Stimulated activated CD8-positive, alpha-beta memory T cell treated with anti-CD3 and anti-CD28 coated beads, Interleukin-12 subunit alpha, Interleukin-12 subunit beta, amount 100 ng/mL, for 24 hours (primary cell): ENCODE results near the gene DPH7.
"Not testable (repeated sequence)": the region's sequence is repeated elsewhere in the genome, so short reads cannot be mapped to it uniquely, and the experiment has no call there.

Experiments used
- DNase-seq: peaks from one replicate; pipeline ENCODE4 v3.0.0-alpha.2; 2020; ENCODE audit errors: extremely low read depth

DPH7 gene

DNA sequence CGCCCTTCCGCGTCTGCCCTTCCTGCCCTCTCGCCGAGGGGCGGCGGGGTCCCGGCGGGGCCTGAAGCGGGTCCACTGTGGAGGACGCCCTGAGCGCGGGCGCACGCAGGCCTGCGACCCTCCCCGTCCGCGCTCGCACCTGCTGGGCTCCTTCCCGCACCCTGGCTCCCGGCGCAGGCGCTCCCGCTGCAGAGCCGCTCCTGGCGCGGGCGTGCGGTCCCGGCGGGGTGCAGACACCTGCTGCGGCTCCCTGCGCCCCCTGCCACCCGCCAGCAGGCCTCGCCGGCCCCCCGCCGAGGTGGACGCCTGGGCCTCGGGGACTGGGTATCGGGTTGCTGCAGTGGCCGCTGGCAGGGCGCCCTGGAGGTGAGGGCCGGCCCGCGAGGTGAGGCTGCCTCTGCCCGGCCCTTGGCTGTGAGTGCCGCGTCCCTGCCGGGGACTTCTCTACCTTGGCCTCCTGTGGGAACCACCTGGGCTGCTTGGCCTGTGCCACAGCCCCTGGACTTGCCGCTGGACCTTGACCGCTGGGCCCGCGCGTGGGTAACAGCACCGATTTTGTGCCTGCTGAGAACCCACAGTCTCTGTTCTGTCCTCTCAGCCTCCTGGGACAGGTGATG lies 27.4 kb upstream of the DPH7 start:
- DNase-seq: no peak

GRCh38 chr9:137605121-137606004 lies 26.6 kb upstream of the DPH7 start, which contains the start of gene ARRDC1:
ARRDC1 (plus strand) TSS chr9:137605686; CDS start chr9:137605718, 32 bp downstream.
- DNase-seq: peak; percentile 83

DNA sequence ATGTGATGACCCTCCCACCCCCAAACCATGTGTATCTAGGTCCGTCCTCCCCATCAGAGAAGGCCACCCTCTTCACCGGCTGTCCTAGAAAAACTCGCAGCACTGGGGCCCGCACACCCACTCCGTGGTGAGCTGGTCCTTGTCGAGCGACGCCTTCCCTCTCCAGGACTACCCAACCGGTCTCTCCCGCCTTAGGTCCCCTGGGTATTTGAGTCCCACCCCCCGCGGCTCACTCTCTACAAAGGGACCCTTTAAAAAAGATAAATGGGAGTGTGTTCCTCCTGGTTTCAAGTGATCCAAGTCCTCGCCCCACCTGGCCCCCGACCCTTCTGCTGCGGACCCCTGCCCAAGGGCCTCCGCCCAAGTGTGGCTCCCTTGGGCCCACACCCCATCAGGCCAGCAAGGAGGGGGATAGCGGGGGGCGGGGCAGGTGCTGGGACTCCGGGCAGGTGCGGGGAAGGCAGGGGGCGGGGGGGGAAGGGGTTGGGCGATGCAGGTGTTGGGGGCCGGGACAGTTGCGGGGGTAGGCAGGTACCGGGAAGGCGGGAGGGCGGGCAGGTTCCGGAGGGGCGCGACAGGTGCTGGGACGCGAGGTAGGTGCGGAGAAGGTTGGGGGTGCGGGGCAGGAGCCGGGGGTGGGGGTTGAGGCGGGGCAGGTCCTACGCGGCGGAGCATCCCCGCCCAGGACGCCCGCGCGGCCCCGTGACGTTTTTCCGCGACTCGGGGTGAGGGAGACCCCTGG lies 25.8 kb upstream of the DPH7 start:
- no peak for DNase-seq

- DNase-seq: no peak
Observed at GRCh38 chr9:137603879-137604278, 25.2 kb upstream of the DPH7 start.

DNA sequence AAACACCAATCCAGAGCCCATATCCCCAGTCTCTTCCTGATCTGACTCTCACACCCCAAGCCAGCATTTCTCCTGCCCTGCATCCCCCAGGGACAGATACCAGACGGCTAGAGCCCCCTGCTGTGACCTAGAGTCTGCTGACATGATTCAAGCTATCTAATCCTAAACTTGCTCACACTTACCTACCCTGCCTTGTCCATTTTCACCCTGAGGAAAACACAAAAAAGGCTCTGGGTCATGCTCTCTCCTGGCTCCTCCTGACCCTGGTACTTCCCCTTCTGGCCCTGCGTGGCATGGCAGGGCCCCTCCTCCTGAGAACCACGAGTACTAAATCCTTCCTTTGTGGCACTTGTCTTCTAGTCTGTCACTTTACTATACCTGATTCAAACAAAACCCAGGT lies 23.9 kb upstream of the DPH7 start:
- DNase-seq: no peak

- no peak for DNase-seq
Observed at GRCh38 chr9:137598943-137599342, 20.2 kb upstream of the DPH7 start.

- DNase-seq: not testable (repeated sequence)
Observed at GRCh38 chr9:137596577-137596976, 17.9 kb upstream of the DPH7 start.

- DNase-seq: no peak
Observed at GRCh38 chr9:137593176-137593575, 14.5 kb upstream of the DPH7 start.

DNA sequence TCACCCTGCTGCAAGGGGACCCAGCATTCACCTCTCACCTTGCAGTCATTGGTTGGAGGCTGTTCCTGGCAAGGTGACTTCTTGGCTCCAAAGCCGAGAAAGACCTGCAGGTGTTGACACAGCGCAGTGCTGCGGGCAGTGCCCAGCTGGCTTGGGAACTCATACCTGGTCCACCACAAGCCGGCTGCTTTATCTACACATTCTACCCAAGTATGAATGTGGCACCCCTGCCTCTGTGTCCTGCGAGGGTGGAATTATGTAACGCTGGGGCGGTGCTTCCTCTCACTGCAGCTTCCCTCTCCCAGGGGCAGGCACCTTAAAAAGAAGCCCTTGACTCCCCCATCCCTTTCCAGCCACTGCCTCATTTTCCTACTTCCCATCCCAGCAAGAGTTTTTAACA lies 14.0 kb upstream of the DPH7 start:
- no peak for DNase-seq

- DNase-seq: peak; percentile 71
Observed at GRCh38 chr9:137590469-137591383, 12.0 kb upstream of the DPH7 start, which contains the start of gene ZMYND19. ZMYND19 (minus strand) TSS chr9:137590512; CDS start chr9:137590263, 249 bp downstream.

GRCh38 chr9:137590123-137590468 lies 11.4 kb upstream of the DPH7 start:
- no peak for DNase-seq

DNA sequence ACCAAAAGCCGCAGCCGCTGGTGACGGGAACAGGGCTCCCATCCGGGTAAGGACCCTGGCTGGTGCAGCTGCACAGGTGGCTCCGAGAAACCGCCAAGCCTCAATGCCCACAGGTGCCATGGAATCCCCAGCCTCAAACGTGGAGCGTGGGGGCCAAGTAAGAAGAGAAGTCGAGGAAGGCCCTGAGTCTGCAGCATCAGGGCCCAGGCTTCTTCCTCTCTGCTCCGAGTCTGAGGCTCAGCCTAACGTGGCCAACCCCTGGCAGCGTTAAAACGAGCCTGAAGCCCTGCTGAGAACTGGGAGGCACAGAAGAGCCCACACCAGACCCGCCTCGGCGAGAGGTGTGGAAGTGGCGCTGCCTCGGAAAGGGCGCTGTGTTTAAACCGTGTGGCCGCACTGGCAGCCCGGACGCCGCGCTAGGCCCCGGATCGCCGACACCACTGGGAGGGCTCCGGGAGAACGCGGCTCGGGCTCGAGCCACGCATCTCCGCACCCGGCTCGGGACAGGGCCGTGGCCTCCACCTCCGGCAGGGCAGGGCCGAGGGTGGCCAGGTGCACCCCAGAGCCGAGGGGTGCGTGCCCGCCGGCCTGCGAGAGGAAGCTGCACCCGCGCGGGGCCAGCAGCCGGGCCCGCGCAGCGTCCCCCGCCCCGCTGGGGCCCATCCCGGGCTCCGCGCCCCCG lies 10.9 kb upstream of the DPH7 start:
- no peak for DNase-seq

DNA sequence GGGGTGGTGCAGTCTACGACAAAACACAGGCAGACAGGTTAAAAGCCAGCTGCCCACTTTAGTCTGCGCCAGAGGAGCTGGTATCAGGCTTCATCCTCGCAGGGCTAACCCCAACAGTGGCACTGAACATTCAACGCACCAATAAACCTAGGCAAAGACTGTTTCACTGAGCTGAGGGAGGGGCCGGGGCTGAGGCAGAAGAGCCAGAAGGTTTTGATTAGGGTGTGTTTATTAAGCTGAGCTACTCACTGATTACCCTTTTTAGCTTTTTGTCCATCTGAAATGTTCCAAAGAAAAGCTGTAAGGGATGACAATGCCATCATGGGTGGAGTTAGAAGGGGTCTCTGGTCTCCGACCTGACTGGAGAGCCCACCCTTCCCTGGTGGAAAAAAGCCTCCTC lies 10.2 kb upstream of the DPH7 start:
- DNase-seq: no peak

DNA sequence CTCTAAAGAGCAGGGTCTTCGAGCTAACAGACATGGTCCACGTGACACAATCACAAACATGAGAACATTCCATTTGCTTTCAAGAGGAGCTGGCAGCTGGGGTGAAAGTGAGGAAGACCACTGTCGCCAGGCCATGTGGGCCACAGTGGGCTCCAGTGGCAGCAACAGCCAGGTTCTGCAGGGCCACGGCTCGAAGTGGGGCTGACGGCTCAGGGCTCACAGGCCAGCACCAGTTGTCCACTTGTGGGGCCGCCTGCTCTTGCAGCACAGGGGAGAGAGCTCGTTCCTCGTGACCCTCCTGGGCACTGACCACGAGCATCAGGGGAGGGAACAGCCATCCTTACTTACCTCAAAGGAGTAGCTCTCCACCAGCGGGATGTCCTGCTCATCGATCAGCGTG lies 9.6 kb upstream of the DPH7 start:
- no peak for DNase-seq

DNA sequence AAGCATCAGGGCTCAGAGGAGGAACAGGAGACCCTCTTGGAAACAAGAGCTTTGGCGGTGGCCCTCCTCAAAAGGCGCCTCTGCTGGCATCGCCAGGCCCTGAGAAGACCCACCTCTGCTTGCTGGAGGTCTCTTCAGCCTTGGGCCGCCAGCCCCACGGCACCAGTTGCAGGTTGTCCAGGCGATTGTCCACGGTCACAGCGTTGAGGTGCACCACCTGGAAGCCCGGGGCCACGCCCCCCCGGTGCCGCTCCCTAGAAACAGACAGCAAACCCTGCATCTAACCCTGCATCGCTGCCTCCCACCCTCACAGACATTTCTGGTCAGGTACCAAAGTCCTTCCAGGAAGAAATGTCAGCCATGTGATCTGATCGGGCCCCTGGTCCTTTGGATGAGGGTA lies 8.1 kb upstream of the DPH7 start:
- no peak for DNase-seq

DNA sequence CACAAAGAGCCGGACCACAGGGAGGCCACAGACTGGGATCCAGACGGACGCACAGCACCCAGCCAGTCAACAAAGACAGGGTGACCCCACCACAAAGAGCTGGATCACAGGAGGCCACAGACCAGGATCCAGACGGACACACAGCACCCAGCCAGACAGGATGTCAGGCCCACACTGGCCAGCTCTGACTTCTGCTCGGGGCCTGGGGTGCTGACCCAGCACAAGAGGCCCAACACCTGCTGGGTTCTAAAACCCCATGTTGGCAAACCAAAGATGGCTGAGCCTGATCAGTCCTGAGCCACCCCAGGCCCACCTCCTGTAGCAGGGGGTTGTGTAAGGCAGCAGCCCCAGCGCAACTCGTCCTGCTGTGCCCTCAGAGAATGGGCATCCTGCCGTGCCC lies 5.2 kb upstream of the DPH7 start:
- no peak for DNase-seq

DNA sequence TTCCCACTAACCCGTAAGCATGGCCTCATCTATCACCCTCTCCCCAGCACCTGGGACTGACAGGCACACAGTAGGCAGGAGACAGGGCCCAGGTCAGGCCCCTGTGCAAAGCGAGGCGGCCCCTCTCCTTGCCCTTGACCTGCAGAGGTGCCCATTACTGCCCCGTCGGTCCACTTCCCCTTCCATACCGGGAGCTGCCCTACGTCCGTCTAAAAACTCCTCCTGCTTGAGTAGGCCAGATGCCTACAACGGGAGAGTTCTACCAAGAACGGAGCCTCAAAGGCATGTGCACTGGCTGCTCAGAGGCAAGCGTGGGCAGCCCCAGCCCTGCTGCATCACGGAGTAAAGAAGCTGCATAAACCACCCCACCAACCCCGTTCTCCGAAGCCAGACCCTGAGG lies 4.6 kb upstream of the DPH7 start:
- DNase-seq: no peak

DNA sequence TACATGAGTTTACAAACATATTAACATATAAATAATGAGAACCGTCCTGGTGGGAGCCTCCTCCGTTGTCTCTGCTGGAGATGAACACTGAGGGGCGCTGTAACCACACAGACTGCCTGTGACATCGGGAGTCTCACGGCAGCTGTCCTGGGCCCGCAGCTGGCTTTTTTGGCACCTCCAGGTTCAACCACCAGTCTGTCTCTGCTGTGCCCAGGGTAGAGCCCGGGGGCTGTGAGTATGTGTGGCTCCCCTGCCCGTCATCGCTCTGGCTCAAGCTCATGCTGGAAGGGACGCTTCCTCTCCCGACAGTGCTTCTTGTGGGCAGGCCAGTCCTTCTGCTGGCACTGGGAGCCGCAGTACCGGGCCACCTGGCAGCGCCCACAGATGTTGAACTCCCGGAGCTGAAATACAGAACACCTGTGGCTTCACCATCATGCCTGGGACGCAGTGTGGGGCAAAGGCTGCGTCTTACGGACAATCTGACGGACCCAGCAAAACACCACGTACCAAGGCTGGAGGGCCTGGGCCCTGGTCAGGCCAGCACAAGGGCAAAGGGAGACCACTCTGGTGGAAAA lies 3.6 kb upstream of the DPH7 start:
- DNase-seq: no peak

- no peak for DNase-seq
Observed at GRCh38 chr9:137581361-137582285, 2.9 kb upstream of the DPH7 start.

- DNase-seq: no peak
Observed at GRCh38 chr9:137580954-137581322, 2.2 kb upstream of the DPH7 start.
